ENCODE results near the gene ARMC5.
A peak's percentile ranks its signal among the peaks of the same experiment; 100 is the strongest.

ARMC5 gene

DNA sequence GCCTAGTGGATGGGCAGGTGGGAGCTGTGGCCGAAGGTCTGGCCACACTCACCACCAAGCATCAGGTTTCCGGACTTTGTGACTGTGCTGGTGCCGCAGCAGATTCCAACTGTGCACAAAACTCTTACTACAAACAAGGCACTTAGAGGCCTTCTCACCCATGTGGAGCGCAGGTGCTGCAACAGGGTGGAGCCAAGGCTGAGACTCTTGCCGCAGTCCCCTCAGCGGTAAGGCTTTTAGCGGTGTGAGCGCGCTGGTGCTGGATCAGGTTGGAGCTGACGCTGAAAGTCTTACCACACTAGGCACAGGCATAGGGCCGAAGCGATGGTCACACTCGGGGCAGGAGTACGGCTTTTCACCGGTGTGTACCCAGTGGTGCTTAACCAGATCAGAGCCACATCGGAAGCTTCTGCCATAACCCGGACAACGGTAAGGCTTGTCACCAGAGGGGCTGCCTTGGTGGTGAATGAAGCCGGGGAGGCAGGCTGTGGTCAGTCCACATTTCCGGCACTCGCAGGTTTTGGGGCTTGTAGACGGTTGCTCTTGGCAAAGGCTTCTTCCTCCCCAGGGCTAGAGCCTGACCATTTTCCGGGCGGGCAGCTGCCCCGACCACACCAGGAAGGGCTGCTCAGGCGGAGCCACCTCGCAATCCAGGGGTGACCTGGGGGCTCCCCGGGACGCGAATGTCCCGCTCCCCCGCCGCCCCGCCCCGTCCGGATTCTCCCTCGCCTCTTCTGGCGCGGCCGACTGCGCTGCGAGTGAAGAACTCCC, 1.0 kb upstream of the ARMC5 start:
- H3K9ac ChIP-seq (ENCODE audit: low read length) = peak overlapping the region; percentile 77
- peak overlapping the region; percentile 100 for H3K27ac ChIP-seq (ENCODE audit: low read depth, low read length)
- H3K36me3 ChIP-seq (ENCODE audit: control insufficient read depth, insufficient read depth, low read length) = peaks cover 13% of the 10 kb centered on the region
- peak overlapping the region; percentile 82 for H3K4me3 ChIP-seq (ENCODE audit: low read length)
- peaks cover 27% of the 10 kb centered on the region for H3K4me1 ChIP-seq (ENCODE audit: control insufficient read depth, insufficient read depth, low read length)
- H3K27me3 ChIP-seq (ENCODE audit: control insufficient read depth, insufficient read depth, low read length) = no peaks in the 10 kb centered on the region

DNA sequence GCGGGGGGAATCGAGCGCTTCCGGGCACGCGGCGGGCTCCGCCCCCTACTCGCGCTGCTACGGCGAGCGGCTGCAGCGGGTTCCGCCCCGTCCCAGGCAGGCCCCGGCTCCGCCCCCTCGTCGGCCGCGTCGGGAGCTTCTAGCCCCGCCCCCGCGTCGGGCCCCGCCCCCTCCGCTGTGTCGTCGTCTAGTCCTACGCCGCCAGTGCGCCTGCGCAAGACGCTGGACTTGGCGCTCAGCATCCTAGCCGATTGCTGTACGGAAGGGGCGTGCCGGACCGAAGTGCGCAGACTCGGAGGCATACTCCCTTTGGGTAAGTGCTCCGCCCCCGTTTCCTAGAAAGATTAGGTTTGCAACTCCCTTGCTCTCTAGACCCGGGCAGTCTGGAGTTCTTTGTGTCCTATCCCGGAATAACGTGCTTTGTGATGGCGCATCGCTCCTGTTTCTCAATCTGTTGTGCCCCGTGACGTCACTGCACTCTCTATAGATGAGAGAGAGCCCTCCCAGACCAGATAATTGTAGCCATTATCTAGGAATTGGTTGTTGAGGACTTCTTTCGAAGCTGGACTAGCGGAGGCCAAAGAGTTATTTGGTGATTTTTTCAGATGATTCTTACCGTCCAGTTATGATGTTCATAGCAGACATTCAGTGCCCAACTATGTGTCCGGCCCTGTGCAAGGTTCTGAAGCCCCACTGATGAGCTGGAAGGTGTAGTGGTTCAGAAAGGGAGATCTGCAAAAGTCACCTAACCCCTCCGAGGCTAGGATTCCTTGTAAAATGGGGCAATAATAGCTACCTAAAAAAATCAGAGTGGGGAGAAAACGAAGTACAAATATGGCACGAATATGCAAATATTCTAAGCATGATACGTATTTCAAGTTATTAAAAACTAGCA, 633 bp downstream of the ARMC5 start:
- Histone ChIP-seq H3K36me3 (ENCODE audit: control insufficient read depth, insufficient read depth, low read length) (peaks cover 18% of the 10 kb centered on the region), H3K4me1 (ENCODE audit: control insufficient read depth, insufficient read depth, low read length) (peaks cover 23% of the 10 kb centered on the region), H3K4me3 (ENCODE audit: low read length) (peak overlapping the region; percentile 82), H3K27me3 (ENCODE audit: control insufficient read depth, insufficient read depth, low read length) (no peaks in the 10 kb centered on the region), H3K9ac (ENCODE audit: low read length) (peak overlapping the region; percentile 97), H3K27ac (ENCODE audit: low read depth, low read length) (peak overlapping the region; percentile 100)

DNA sequence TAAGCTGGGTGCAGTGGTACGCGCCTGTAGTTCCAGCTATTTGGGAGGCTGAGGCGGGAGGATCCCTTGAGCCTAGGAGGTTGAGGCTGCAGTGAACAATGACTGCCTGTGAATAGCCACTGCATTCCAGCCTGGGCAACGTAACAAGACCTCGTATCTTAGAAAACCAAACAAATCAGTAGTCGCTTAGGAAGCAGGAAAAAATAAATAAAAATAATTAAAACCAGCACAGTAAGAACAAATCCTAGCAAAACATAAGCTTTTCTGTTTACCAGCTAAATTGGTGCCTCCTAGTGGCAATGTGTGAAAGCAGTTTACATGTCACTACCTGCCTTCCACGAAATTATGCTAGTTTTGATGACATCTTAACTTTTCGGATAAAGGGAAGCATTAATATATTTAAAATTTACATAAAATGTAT, 1.3 kb downstream of the ARMC5 start:
- Histone ChIP-seq H3K27me3 (ENCODE audit: control insufficient read depth, insufficient read depth, low read length) (no peaks in the 10 kb centered on the region), H3K4me1 (ENCODE audit: control insufficient read depth, insufficient read depth, low read length) (peaks cover 23% of the 10 kb centered on the region), H3K36me3 (ENCODE audit: control insufficient read depth, insufficient read depth, low read length) (peaks cover 19% of the 10 kb centered on the region), H3K9ac (ENCODE audit: low read length) (no peak overlapping the region), H3K27ac (ENCODE audit: low read depth, low read length) (peak overlapping the region; percentile 69), H3K4me3 (ENCODE audit: low read length) (peak overlapping the region; percentile 68)

DNA sequence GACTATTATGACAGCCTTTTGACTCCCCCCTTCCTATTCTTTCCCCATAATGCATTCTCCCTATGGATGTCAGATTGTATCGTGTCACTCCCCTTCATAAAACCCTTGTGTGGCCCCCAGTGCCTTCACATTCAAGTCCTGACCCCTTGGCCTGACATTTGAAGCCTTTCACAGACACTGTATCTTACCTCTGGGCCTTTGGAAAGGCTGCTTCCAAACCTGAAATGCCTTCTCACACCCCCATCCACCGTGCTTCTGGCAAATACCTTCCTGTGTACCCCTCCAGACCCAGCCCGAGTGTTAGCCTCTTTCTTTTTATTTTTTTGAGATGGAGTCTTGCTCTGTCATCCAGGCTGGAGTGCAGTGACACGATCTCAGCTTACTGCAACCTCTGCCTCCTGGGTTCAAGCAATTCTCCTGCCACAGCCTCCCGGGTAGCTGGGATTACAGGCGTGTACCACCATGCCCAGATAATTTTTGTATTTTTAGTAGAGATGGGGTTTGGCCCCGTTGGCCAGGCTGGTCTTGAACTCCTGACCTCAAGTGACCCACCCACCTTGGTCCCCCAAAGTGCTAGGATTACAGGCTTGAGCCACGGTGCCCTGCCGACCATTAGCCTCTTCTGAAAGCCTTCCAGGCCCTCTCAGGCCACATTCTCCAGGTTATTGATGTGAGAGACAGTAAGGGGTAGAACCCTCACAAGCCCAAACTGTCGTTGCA, 2.1 kb downstream of the ARMC5 start:
- peaks cover 23% of the 10 kb centered on the region for H3K36me3 ChIP-seq (ENCODE audit: control insufficient read depth, insufficient read depth, low read length)
- H3K4me1 ChIP-seq (ENCODE audit: control insufficient read depth, insufficient read depth, low read length) = peaks cover 22% of the 10 kb centered on the region
- no peak overlapping the region for H3K4me3 ChIP-seq (ENCODE audit: low read length)
- no peak overlapping the region for H3K27ac ChIP-seq (ENCODE audit: low read depth, low read length)
- H3K9ac ChIP-seq (ENCODE audit: low read length) = no peak overlapping the region
- H3K27me3 ChIP-seq (ENCODE audit: control insufficient read depth, insufficient read depth, low read length) = no peaks in the 10 kb centered on the region

DNA sequence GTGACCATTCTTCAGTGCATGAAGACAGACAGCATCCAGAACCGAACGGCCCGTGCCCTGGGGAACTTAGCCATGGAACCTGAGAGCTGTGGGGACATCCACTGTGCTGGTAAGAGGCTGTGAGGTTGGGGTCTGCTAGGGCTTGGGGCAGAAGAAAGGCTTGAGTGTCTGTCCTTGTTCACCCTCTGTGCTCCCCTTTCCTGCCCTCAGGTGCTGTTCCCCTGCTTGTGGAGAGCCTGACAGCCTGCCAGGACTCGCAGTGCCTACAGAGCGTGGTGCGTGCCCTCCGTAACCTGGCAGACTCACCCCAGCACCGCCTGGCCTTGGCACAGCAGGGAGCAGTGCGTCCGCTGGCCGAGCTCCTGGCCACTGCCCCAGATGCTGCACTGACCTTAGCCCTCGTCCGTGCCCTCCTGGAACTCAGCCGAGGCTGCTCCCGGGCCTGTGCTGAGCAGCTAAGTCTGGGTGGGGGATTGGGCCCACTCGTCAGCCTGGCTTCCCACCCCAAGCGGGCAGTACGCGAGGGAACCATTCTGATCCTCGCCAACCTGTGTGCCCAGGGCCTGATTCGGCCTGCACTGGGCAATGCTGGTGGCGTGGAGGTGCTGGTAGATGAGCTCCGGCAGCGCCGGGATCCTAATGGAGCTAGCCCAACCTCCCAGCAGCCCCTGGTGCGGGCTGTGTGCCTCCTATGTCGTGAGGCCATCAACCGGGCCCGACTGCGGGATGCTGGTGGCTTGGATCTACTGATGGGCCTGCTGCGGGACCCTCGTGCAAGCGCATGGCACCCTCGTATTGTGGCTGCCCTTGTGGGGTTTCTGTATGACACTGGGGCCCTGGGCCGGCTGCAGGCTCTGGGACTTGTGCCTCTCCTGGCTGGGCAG, 2.9 kb downstream of the ARMC5 start:
- H3K4me3 ChIP-seq (ENCODE audit: low read length) = no peak overlapping the region
- H3K4me1 ChIP-seq (ENCODE audit: control insufficient read depth, insufficient read depth, low read length) = peaks cover 14% of the 10 kb centered on the region
- no peak overlapping the region for H3K9ac ChIP-seq (ENCODE audit: low read length)
- no peaks in the 10 kb centered on the region for H3K27me3 ChIP-seq (ENCODE audit: control insufficient read depth, insufficient read depth, low read length)
- peaks cover 23% of the 10 kb centered on the region for H3K36me3 ChIP-seq (ENCODE audit: control insufficient read depth, insufficient read depth, low read length)
- H3K27ac ChIP-seq (ENCODE audit: low read depth, low read length) = no peak overlapping the region

DNA sequence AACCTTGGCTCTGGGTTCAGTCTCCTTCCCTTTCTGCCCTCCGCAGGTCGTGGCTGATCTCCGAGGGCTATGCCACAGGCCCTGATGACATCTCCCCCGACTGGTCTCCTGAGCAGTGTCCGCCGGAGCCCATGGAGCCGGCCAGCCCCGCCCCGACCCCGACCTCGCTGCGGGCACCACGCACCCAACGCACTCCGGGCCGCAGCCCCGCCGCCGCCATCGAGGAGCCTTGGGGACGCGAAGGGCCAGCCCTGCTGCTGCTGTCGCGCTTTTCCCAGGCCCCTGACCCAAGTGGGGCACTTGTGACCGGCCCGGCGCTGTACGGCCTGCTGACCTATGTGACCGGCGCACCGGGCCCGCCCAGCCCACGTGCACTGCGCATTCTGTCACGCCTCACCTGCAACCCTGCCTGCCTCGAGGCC, 5.1 kb downstream of the ARMC5 start:
- H3K27ac ChIP-seq (ENCODE audit: low read depth, low read length) = no peak overlapping the region
- peaks cover 3% of the 10 kb centered on the region for H3K4me1 ChIP-seq (ENCODE audit: control insufficient read depth, insufficient read depth, low read length)
- peaks cover 23% of the 10 kb centered on the region for H3K36me3 ChIP-seq (ENCODE audit: control insufficient read depth, insufficient read depth, low read length)
- no peaks in the 10 kb centered on the region for H3K27me3 ChIP-seq (ENCODE audit: control insufficient read depth, insufficient read depth, low read length)
- H3K4me3 ChIP-seq (ENCODE audit: low read length) = no peak overlapping the region
- H3K9ac ChIP-seq (ENCODE audit: low read length) = no peak overlapping the region

DNA sequence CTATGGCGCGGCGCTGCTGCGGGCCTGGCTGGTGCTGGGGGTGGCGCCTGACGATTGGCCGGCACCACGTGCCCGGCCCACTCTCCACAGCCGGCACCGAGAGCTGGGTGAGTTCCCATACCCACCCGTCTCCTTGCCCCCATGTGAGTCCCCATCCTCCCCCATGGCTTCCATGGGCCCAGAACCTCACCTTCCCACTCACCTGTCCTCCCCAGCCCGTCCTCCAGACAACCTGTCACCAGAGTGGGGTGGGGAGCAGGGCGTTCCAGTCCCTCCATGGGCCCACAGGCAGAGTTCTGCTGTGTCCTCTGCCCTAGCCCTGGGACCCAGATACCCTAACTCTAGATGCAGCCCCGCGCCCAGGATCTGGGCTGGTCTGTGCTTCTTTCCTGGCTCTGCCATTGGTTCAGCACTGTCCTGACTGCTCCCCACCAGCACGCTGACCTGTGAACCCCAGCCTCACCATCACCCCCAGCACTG, 5.5 kb downstream of the ARMC5 start:
- peaks cover 23% of the 10 kb centered on the region for H3K36me3 ChIP-seq (ENCODE audit: control insufficient read depth, insufficient read depth, low read length)

DNA sequence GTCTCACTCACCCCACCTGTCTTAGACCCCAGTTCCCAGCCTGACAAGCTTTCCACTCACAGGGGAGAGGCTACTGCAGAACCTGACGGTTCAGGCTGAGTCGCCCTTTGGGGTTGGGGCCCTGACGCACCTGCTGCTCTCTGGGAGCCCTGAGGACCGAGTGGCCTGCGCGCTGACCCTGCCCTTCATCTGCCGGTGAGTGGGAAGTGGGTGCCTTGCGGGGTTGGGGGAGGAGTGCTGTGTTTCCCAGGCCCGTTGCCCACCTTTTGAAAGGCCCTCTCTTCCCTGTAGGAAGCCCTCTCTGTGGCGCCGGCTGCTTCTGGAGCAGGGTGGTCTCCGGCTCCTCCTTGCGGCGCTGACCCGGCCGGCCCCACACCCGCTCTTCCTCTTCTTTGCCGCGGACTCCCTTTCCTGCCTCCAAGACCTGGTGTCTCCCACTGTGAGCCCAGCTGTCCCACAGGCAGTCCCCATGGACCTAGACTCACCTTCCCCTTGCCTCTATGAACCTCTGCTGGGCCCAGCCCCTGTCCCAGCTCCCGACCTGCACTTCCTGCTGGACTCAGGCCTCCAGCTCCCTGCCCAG, 6.6 kb downstream of the ARMC5 start:
- no peak overlapping the region for H3K9ac ChIP-seq (ENCODE audit: low read length)
- H3K36me3 ChIP-seq (ENCODE audit: control insufficient read depth, insufficient read depth, low read length) = peaks cover 23% of the 10 kb centered on the region
- H3K27me3 ChIP-seq (ENCODE audit: control insufficient read depth, insufficient read depth, low read length) = no peaks in the 10 kb centered on the region
- no peak overlapping the region for H3K4me3 ChIP-seq (ENCODE audit: low read length)
- no peak overlapping the region for H3K27ac ChIP-seq (ENCODE audit: low read depth, low read length)
- H3K4me1 ChIP-seq (ENCODE audit: control insufficient read depth, insufficient read depth, low read length) = peaks cover 3% of the 10 kb centered on the region

More for the DNA sequence above, 5.5 kb downstream of the ARMC5 start:
- Histone ChIP-seq H3K9ac (ENCODE audit: low read length) (no peak overlapping the region), H3K4me3 (ENCODE audit: low read length) (no peak overlapping the region), H3K27ac (ENCODE audit: low read depth, low read length) (no peak overlapping the region), H3K27me3 (ENCODE audit: control insufficient read depth, insufficient read depth, low read length) (no peaks in the 10 kb centered on the region), H3K4me1 (ENCODE audit: control insufficient read depth, insufficient read depth, low read length) (peaks cover 3% of the 10 kb centered on the region)

DNA sequence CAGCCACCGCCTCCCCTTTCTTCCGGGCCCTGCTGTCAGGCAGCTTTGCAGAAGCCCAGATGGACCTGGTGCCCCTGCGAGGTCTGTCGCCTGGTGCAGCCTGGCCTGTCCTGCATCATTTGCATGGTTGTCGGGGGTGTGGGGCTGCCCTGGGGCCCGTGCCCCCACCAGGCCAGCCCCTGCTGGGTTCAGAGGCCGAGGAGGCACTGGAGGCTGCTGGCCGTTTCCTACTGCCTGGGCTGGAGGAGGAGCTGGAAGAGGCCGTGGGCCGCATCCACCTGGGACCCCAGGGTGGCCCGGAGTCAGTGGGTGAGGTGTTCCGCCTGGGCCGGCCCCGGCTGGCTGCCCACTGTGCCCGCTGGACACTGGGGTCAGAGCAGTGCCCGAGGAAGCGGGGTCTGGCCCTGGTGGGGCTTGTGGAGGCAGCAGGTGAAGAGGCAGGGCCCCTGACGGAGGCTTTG, 7.1 kb downstream of the ARMC5 start:
- Histone ChIP-seq H3K4me1 (ENCODE audit: control insufficient read depth, insufficient read depth, low read length) (peaks cover 8% of the 10 kb centered on the region), H3K36me3 (ENCODE audit: control insufficient read depth, insufficient read depth, low read length) (peaks cover 23% of the 10 kb centered on the region), H3K4me3 (ENCODE audit: low read length) (no peak overlapping the region), H3K9ac (ENCODE audit: low read length) (no peak overlapping the region), H3K27ac (ENCODE audit: low read depth, low read length) (no peak overlapping the region), H3K27me3 (ENCODE audit: control insufficient read depth, insufficient read depth, low read length) (no peaks in the 10 kb centered on the region)

DNA sequence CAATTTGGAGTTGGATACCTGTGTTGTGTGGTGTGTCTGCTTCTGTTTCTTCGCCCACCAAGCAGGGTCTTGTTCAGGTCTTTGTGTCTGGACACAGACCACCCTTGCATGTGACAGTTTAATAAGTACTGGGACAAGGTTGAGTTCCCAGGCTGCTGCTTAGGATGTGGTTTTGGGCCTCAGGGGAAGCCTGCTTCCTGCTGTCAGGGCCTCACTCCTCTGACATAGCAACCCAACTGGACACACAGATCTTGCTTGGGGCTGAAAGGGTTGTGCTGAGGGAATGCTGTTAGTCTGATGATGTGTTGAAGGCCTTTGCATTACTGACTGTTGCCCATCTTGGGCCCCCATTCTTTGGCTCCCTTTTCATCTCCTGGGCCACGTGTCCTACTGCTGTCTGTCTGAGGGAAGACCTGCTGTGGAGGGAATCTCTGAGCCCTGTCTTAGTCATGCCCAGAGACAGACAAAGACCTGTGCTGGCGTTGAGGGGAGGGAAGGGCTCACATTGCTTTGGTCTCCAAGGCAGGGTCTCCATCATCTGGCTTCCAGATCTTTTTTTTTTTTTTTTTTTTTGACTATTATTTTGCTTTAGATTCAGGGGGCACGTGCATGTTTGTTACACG, 8.0 kb downstream of the ARMC5 start:
- Histone ChIP-seq H3K36me3 (ENCODE audit: control insufficient read depth, insufficient read depth, low read length) (peaks cover 19% of the 10 kb centered on the region), H3K27me3 (ENCODE audit: control insufficient read depth, insufficient read depth, low read length) (no peaks in the 10 kb centered on the region), H3K27ac (ENCODE audit: low read depth, low read length) (no peak overlapping the region), H3K9ac (ENCODE audit: low read length) (no peak overlapping the region), H3K4me3 (ENCODE audit: low read length) (no peak overlapping the region), H3K4me1 (ENCODE audit: control insufficient read depth, insufficient read depth, low read length) (peaks cover 10% of the 10 kb centered on the region)

DNA sequence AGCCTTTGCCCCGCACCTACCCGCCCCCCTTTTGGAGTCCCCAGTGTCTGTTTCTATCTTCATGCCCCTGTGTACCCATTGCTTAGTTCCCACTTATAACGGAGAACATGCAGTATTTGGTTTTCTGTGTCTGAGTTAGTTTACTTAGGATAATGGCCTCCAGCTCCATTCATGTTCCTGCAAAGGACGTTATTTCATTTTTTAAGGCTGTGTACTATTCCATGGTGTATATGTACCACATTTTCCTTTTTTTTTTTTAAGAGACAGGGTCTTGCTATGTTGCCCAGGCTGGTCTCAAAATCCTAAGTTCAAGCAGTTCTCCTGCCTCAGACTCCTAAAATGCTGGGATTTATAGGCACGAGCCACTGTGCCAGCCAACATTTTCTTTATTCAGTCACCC, 8.6 kb downstream of the ARMC5 start:
- H3K4me1 ChIP-seq (ENCODE audit: control insufficient read depth, insufficient read depth, low read length) = peaks cover 10% of the 10 kb centered on the region

More for the DNA sequence above, 8.6 kb downstream of the ARMC5 start:
- no peak overlapping the region for H3K4me3 ChIP-seq (ENCODE audit: low read length)
- no peak overlapping the region for H3K9ac ChIP-seq (ENCODE audit: low read length)
- no peaks in the 10 kb centered on the region for H3K27me3 ChIP-seq (ENCODE audit: control insufficient read depth, insufficient read depth, low read length)
- no peak overlapping the region for H3K27ac ChIP-seq (ENCODE audit: low read depth, low read length)
- H3K36me3 ChIP-seq (ENCODE audit: control insufficient read depth, insufficient read depth, low read length) = peaks cover 14% of the 10 kb centered on the region
